ENCODE data around the gene KLHL29.

GRCh38 chr2:23583467-23583866, 198.5 kb downstream of the KLHL29 start:
- no peak for TF ChIP-seq CTCF (IDR thresholded peaks at IDR 0.05)
- TF ChIP-seq POLR2A (IDR thresholded peaks at IDR 0.05), result no peak

Data from thyroid gland (tissue), 4 donors.